HG03097 (cell line): ENCODE data around the gene RELT.

Experiments
- ATAC-seq: cut with Tn5 transposase; IDR thresholded peaks from one replicate; pipeline ENCODE4 v1.9.1; 2021; ENCODE audit not compliant: unreplicated experiment, low FRiP score

The RELT gene

DNA sequence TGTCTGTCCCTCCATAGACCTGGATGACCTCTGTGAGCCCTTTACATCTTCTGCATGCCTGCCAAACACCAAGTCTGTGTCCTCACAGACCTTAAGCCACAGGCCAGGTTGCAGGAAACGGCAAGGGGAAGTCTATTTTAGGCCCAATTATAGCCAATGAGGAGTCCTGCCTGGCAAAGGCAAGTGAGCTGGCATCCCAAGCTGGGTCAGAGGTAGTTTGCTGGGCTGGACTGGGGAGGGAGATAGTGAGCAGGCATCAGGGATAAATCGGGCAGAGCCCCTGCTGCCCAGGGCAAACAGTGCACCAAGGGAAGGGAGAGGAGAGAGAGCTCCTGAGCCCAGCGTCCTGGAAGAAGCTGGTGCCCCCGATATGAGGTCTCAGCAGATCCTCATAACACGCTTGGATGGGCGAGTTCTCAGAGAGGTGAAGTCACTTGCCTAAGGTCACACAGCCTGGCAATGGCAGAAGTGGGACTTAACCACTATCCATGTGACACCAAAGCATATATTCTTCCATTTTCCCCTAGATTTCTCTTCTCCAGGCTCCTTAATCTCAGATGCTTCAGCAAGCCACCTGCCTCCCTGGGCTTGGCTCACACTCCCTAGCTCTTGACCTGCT is 3.7 kb upstream of the RELT start:
- no peak for ATAC-seq

DNA sequence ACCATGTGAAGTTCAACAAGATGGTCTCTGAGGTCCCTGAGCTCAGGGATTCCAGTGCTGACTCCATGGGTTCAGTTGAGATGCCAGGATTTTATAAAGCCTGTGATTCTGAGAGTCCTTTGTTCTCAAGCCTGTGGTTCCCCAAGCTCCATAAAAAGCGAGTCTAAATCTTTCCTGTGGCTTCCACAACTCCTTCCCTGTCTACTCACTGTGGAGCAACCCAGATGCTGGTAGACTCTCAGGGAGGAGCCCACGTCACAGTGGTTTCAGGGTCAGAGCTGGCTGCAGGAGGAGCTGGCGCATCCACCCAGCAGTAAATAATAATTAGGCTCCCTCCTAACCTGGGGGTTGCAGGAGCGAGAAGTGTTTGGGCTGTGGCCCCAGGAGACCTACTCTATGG is 2.0 kb upstream of the RELT start:
- ATAC-seq, result no peak

DNA sequence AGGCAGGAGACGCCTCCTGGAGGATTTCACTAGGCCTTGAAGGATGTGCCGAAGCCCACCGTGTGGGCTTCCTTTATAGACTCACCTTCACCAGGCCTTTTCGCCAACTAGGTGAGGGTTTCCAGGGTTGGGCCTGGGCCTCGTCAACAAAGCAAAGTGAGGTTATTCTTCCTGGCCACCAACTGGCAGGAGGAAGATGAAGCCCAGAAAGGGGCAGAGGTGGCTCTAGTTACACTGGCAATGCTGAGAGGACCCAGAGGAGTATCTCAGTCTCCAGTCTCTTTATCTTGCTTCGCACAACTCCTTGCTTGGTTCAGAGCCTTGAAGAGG is 404 bp upstream of the RELT start:
- no peak for ATAC-seq

DNA sequence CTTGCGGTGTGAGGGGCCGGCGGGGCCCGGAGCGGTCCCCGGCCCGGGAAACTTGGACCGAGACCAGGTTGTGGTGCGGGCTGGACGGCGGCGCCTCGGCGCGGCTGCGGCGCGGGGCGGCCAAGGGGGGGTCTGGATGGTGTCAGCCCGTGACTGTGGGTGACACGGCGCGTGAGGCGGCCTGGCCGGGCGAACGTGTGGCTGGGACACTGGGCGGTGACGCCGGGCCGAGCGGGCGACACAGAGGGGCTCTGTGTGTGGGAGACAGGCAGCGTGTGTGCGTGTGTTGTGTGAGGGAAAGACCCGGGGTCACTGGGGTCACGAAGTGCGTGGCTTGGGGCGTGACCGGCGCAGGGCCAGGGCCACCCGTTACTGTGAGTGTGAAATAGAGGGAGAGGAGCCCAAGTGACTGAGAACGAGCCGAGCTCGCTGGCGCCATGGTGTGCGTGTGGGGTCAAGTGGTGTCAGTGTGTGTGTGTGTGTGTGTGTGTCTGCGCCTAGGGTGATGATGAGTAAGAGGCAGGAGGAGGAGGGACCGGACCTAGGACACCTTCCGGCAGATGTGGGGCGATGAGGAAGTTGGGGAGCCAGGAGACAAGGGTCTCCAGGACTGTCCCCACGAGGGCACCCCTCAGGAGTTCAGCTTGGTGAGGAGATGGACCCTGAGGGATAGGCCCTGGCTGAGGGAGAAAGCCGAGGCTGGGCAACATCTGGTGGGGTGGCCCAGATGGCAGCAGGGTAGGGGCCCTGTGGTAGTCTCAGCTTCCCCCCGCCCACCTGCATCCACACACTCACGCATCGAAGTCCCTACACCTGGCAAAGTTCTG is 817 bp downstream of the RELT start:
- peak; percentile 5 for ATAC-seq

DNA sequence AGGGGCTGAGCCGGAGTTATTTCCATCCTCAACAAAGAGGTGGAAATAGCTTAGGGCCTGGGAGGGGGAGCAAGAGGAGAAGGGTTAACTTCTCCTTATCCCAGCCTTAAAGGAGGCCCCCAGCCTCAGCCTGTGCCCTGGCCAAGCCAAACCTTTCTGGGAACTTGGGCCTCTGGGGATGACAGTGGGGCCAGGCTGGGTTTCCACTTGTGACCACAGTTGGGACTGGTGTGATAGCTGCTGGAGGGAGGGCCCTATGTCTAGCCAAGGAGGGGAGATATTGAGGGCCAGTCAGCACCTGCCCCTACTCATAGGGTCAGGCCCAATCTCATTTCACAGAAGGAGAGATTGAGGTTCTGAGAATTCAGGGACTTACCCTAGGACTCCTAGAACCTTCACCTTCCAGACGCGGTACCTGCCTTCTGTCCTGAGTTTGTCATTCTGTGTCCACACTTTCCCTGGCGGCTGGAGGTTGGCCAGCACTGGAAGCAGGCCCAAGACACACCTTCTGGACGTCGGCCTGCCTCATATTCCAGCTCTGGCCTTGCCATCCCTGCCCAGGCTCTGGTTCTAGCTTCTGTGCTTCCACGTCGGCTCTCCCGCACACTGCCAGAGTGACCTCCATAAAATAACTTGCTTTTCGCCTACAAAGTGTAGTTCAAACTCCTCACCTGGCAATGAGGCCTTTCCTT is 3.1 kb downstream of the RELT start:
- no peak for ATAC-seq

DNA sequence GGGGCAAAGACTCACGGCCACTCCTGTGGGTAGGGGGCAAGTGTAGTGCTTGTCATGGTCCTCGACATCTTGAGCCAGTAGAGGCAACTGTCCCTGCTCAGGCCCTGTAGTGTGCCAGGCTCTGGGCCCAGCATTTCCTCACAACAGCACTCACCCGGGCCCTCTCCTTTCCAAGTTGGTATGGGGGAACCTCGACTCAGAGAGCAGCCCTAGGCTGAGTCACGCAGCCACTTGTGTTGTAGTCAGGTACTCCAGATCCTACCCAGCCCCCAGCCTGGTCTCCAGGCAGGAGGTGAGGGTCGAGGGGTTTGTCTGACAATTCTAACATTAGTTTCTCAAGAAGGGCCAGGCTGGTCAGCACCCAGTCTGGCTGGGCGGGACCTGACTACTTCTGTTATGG is 4.1 kb downstream of the RELT start:
- ATAC-seq, result no peak

DNA sequence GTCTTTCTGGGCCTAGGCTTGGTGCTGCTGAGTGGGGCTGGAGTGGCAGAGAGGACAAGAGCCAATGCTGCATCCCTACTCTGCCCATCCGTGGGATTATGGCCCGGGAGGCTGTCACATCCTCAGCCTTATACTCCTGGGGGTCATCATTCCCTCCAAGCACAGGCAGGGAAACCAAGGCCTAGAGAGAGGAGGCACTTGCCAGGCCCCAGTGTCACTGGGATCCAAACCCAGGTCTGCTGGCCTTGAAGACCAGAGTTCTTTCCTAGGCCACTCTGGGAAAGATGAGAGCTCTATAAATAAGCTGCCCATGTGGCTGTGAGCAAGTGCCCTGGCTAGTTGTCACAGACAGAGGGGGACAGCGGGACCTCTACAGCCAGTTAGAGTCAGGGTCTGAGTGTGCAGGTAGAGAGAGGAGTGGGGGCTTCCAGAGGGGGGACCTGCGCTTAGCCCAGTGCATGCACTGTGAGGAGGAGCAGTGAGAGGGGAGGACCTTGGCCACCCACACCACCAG is 4.8 kb downstream of the RELT start:
- ATAC-seq, result no peak

DNA sequence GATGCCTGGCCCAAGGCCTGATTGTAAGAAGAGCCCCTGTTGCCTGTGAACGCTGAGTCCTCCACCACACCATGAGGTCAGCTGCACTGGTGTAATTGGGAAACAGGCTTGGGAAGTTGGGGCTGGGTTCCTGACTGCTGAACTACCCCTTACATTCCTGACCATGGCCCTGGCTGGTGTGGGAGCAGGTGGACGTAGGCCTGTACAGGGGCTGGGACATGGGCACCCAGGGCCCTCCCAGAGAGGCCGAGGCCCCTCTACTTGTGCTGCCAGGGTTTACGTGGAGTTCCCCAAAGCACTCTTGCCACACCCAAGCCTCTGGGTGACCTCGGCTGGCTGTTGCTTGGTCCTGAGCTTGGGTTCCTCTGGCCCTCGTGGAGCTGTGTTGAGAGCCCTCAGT is 5.4 kb downstream of the RELT start:
- ATAC-seq, result no peak

DNA sequence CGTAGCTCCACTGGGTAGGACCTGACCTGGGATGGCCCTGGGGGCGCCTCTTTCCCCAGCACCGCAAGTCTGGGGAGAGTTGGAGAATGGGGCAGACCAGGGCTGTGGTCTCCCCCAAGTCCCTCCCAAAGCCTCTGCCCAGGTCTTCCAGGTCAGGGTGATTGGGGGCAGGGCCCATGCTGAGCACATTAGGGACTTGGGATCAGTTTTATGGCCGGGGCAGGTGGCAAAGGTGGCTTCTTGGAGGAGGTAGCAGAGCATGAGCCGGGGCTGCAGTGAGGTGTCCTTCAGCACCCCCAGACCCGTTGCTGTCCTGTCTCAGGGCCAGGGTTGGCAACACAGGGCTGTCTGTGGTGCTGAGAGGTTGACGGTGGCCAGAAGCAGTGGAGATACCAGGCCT is 6.0 kb downstream of the RELT start:
- ATAC-seq, result no peak

DNA sequence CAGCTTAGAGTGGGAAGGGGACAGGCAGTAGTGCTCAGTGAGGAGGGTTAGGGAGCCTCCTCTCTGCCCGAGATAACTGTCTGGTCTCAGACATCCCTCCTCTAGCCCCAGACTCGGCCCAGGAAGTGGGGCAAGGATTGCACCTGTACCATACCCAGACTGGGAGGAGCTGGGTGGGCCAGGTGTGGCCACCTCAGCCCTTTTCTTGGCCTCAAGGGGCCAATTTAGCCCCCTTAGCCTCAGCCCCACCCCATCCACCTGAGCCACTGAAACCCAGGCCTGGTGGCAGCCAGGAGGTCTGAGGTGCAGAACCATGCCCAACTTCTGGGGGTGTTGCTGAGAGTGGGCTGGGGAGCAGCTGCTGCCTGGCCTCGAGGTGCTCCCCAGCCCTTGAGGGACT is 6.5 kb downstream of the RELT start:
- no peak for ATAC-seq

DNA sequence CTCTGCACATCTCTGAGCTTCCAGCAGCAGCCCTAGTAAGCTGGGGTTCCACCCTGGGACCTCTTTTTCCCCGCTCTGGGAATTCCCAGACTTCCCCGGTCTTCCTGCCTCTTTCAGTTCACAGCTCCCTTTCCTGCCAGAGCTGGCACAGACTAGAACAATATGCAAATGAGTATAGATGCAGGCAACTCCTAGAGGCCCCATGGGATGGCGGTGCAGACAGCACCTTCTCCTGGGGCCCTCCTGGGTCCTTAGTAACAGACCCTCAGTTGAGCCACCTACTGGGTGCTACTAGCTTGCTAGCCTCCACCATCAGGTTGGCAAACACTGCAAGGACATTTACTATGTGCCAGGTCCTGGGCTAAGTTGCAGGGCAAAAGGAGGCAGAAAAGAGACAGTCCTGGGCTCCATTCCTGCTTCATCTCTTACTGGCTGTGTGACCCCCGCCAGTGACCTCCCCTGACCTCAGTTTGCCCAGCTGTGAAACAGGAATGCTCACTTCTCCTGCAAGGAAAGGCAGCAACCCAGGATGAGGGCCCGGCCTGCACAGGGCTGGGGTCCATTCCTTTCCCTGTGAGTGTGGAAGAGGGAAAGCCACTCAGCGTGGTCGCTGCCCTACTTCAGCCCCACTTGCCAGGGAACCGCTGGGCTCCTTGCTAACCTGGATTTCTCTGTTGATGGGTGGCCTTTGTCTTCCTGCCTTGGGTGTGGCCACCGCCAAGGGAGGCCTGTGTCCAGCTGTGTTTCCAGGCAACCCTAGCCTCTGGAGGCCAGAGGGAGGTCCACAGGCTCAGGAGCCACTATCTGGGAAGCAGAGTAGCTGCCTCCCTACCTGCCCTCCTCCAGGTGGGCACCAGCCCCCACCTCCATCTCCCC is 7.3 kb downstream of the RELT start:
- ATAC-seq, result no peak

DNA sequence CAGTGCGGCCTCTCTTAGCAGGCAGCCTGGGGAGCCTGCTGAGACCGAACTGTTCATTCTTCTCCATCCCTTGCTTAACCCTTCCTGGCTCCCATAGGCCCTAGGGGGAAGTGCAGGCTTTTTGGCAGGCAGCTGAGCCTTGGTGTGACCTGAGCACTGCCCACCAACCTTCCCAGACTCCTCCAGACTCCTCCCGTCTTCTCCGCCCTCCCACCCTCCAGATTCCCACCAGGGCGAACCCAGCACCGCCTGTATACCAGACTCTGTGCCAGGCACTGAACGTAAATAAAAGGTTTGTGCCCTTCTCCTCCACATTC is 7.9 kb downstream of the RELT start:
- ATAC-seq, result no peak

DNA sequence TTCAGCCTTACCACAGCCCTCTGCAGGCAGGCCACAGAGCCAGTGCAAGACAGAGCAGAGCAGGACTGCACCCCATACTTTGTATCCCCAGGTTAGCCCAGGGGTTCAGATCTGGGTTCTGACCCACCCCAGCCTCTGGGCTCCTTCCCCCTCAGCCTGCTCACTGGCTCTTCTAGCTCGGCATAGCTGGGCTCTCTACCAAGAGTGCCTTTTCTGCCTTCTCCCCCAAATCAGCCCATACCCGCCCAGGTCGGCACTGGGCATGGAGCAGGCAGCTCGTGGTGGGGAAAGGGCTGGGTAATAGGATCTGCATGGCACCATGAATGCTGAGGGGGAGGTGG is 8.3 kb downstream of the RELT start:
- no peak for ATAC-seq

DNA sequence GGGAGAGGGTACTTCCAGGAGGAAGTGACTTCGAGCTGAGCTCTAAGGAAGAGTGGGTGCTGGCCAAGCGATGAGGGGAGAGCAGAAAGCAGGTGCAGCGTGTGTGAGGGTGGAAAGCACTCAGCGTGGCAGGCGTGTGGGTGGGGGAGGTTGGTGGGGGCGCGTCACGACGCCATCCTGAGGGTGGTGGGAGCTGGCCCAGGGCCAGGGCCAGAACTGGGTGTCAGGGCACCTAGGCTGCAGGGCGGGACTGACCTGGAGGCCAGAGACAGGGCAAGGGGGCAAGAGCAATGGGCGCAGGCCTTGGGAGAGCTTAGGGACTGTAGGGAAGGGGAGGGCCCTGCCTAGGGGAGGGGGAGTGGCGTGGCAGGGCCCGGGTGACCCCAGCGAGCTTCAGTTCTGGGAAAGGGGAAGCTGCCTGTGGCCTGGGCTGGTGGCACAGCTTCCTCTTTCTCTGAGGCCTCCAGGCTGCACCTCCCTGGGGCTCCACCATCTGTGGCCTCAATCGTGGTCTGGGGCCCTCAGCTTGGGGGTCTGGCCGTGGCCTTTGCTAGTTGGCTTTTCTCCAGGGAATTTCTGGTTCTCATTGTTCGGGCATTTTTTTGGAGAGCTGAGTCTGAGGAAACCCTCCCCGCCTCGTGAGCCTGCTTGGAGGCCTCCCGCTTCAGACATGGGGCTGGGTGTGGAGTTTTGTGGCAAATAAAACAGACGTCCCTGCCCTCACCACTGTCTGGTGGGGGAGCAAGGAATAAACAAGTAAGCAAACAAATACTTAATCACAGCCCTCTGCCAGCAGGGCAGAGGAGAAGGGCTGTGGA is 8.9 kb downstream of the RELT start:
- no peak for ATAC-seq

DNA sequence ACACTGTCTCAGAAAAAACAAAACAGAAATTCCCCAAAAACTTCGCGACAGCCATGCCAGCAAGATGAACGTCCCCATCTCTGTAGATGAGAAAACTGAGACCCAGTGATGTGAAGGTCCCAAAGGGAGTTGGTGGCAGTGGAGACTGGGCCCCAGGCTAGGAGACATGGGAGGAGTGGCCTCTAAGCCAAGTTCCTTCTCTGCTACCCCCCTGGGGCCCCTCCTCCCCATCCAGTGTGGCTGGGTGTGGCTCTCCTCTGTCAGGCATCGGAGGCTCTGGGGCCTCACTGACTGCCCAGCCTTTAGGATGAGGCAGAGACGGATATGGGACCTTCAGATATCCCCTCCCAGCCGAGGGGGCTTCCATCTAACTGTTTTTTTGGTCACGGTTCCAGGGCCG is 9.8 kb downstream of the RELT start:
- ATAC-seq, result no peak

DNA sequence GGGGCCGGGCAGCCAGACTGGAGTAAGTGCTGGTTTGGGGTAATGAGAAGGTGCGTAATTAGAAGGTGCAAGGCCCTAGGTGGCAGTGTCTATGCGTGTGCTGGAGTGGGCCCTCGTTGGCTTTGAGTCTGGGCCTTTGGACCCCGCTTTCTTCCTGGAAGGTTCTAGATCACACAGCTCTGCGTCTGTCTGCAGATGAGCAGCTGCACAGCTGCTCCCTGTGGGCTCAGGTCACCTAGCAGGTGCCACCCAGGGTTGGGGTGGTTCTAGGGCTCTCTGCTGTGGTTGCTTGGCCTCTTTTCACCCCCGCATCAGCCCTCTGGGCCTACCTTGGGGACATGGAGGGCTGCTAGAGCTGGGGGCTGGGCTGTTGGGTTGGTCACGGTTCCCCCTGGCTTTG is 10.3 kb downstream of the RELT start:
- no peak for ATAC-seq

DNA sequence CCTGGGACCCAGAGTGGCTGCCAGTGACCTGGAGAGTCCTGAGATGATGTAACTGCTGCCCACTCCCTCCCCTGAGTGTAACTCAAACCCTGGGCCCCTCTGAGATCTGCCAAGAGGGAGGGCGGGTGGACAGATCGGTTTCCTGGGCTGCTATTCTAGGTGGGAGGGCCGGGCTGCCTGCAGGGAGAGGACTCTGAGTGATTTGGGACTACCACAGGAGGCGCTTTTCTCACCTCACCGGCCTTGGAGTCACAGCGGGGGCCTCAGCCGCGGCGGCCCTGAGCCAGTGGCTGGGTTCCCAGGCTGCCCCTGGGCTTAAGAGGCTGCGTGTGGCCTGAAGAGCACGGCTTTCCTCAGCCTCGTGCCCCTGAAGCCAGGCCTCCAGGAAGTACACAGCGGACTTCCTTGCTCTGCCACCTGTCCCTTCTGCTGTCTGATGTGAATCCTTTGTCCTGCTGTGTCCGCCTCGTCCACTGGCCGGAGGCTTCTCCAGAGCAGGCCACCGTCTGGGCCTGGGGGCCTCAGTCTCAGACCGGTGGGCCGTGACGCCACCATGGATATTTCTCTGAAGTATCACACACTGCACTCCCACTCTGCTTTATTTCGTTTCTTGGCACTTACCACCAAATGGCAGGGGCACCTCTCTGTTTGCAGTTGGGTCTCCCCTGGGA is 11.5 kb downstream of the RELT start:
- ATAC-seq, result no peak

DNA sequence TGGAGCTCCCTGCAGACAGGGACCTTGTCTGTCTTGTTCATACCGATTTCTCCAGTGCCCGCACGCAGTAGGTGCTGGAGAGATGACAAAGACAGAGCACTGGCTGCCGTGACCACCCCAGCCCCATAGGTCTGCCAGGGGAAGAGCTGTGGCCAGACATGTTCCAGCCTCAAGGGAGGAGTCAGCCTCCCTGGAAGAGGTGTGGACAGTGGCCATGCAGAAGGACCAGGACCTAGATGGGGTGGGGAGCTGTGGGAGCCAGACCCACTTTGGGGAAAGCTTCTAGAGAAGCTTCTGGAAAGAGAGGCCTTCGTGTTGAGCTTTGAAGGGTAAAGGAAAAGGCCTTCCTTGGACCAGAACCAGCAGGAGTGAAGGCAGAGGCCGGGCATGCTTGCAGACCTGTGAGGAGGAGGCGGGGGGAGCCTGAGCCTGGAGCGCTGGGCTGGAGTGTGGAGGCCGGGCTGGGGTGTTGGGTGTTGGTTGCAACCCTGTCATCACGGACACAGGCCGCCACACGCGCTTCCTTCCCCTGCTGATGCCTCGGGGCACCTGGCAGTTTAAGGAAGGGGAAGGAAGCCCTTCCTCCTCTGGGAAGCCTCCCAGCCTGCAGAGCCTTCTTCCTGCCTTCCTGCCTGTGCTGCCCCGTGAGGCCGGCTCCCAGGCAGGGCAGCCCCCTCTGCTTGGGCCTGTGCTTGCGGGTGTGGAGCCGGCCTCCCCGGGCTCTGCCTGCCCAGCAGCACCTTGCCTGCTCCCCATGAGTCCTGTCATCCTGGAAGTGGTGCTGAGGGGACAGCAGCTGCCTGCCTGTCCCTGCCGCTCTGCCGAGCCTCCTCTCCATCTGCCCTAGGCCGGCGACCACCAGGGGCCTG is 12.3 kb downstream of the RELT start:
- no peak for ATAC-seq

DNA sequence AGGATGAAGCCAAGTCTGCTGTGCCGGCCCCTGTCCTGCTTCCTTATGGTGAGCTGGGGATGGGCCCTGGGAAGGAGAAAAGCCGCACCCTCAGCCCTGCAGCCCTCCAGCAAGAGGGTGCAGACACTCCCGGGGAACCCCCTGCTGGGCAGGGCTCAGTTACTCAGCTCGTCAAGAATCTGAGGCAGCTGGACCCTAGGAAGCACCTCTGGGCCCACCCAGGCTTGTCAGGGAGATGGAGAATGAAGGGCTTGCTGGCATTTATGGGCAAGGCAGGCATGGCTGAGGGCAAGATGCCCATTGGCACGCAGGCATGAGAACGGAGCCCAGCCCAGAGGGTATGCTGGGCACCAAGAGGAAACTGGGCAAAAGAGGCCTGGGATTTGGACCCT is 12.9 kb downstream of the RELT start:
- ATAC-seq, result no peak
